GM13976 (cell line): ENCODE data around the gene CBFA2T2.

Experiments used
- DNase-seq: peaks from one replicate; pipeline ENCODE4 v3.0.0; 2012; ENCODE audit warnings: low spot score
- CTCF ChIP-seq: IDR thresholded peaks from 2 replicates; pipeline ENCODE4 v1.5.1; 2012; ENCODE audit warnings: borderline replicate concordance, mild to moderate bottlenecking; ENCODE audit not compliant: insufficient read depth; ENCODE audit errors: extremely low read depth, missing control alignments, control extremely low read depth
- in situ Hi-C: fragments of 300-500 bp; cut with MboI; formaldehyde crosslinking; loops from one replicate; pipeline ENCODE4 v1.12.0; 2022; ENCODE audit warnings: low sequenced_read_pairs, mixed read lengths, inconsistent platforms; ENCODE audit not compliant: unreplicated experiment

Gene CBFA2T2

GRCh38 chr20:33662172-33662571, 172.3 kb downstream of the CBFA2T2 start, which contains the start of gene C20orf144:
TSS of gene C20orf144 (plus strand) at chr20:33662327. CDS start at chr20:33662346, 19 bp downstream.
- no peak for DNase-seq
- in situ Hi-C loops: loop anchor here (10.0 kb wide), 1 partner anchor 207 kb away; no protein-coding TSS in a partner anchor

GRCh38 chr20:33663161-33664084, 173.5 kb downstream of the CBFA2T2 start:
- in situ Hi-C loops: loop anchor here (10.0 kb wide), 1 partner anchor 209 kb away; no protein-coding TSS in a partner anchor
- no peak for TF ChIP-seq CTCF
- peak; percentile 93 for DNase-seq

More at GRCh38 chr20:33662172-33662571, 172.3 kb downstream of the CBFA2T2 start, which contains the start of gene C20orf144:
- TF ChIP-seq CTCF: no peak

GRCh38 chr20:33664085-33664761, 174.3 kb downstream of the CBFA2T2 start:
- no peak for TF ChIP-seq CTCF
- in situ Hi-C loops: loop anchor here (10.0 kb wide), 1 partner anchor 209 kb away; no protein-coding TSS in a partner anchor
- DNase-seq: no peak

GRCh38 chr20:33664762-33665144, 174.9 kb downstream of the CBFA2T2 start:
- TF ChIP-seq CTCF: no peak
- no peak for DNase-seq
- in situ Hi-C loops: loop anchor here (10.0 kb wide), 1 partner anchor 210 kb away; no protein-coding TSS in a partner anchor

GRCh38 chr20:33666293-33667244, 176.7 kb downstream of the CBFA2T2 start, which contains the start of gene ACTL10:
TSS of gene ACTL10 (plus strand) at chr20:33666943. CDS start at chr20:33667498, 555 bp downstream.
- TF ChIP-seq CTCF: no peak
- in situ Hi-C loops: loop anchor here (10.0 kb wide), 1 partner anchor 212 kb away; no protein-coding TSS in a partner anchor
- peak; percentile 95 for DNase-seq
